HepG2 (cell line): Measurements from ENCODE around the gene TBC1D25. TPM values are rescaled to one million over a fixed set of nuclear protein-coding genes. Genes with fewer than 3 reads are reported as not detected.

ENCODE experiments used
- ATAC-seq: fragments of 200-7000 bp; cut with Tn5 transposase; 3 replicates; pipeline ENCODE4 v1.9.1; 2020; ENCODE audit warnings: mild to moderate bottlenecking, moderate library complexity
- BruUV-seq: library from RNA; stranded (reverse); fragments of 400-500 nt; replicated peaks from 2 replicates; lab custom pipeline; 2021; lab: Mats Ljungman, UMichigan
- CTCF ChIA-PET: fragments of 300-600 bp; formaldehyde crosslinking; extraction: SDS; loops from one replicate; lab custom pipeline; 2021; ENCODE audit warnings: low total read pairs, inconsistent platforms, low intra/inter-chr PET ratio; lab: Yijun Ruan, JAX
- POLR2A ChIA-PET: fragments of 350-600 bp; sonication (Branson Sonifier 250); formaldehyde crosslinking; loops from one replicate; lab custom pipeline; 2020; ENCODE audit warnings: antibody characterized with exemption, inconsistent platforms; lab: Yijun Ruan, JAX
- DNase-seq: peaks from one replicate; pipeline ENCODE4 v3.0.0-alpha.2; 2015; ENCODE audit warnings: low spot score
- FAIRE-seq: peaks from 3 replicates; lab custom pipeline; 2011; peaks lifted over from hg19 to GRCh38; lab: Jason Lieb, UNC
- H2AFZ ChIP-seq: one replicate; pipeline ENCODE4 v1.6.1; 2011; ENCODE audit warnings: low read length, inconsistent platforms
- H3K27ac ChIP-seq: fragments of 300-600 bp; 3 replicates; pipeline ENCODE4 v1.8.0; 2011; ENCODE audit warnings: mixed run types, mild to moderate bottlenecking, mixed read lengths, low read length, inconsistent platforms; ENCODE audit not compliant: insufficient read depth; ENCODE audit errors: extremely low read length
- H3K27me3 ChIP-seq, 2 experiments: fragments of 200-600 bp in 1 of 2; 2 replicates in 1 of 2; 3 replicates in 1 of 2; pipeline versions ENCODE4 v1.6.0 to v1.8.0; 2011; ENCODE audit warnings: low read length in 2 of 2, mild to moderate bottlenecking in 2 of 2, moderate library complexity in 2 of 2, inconsistent platforms in 1 of 2; ENCODE audit not compliant: insufficient read depth in 2 of 2, control insufficient read depth in 1 of 2
- H3K36me3 ChIP-seq, 2 experiments: fragments of 200-600 bp in 1 of 2; replicated peaks in 1 of 2; 2 replicates in 1 of 2; 3 replicates in 1 of 2; pipeline versions ENCODE4 v1.5.1 to v1.8.0; 2011; ENCODE audit warnings: low read length in 2 of 2, inconsistent platforms in 1 of 2; ENCODE audit not compliant: insufficient read depth in 2 of 2, control insufficient read depth in 1 of 2
- H3K4me1 ChIP-seq: 2 replicates; pipeline ENCODE4 v1.5.1; 2012; ENCODE audit warnings: low read length, inconsistent platforms; ENCODE audit not compliant: insufficient read depth
- H3K4me2 ChIP-seq: 2 replicates; pipeline ENCODE4 v1.6.0; 2011; ENCODE audit warnings: low read depth, low read length, inconsistent platforms
- H3K4me3 ChIP-seq, 3 experiments: fragments of 200-600 bp in 1 of 3; sonication (generic), shearing (Covaris generic) in 1 of 3; replicated peaks in 1 of 3; 2 replicates each; pipeline ENCODE4 v1.5.1; 2011 to 2016; ENCODE audit warnings: low read length in 3 of 3, inconsistent platforms in 2 of 3, low read depth in 2 of 3, mild to moderate bottlenecking in 2 of 3, control low read depth in 1 of 3, mixed read lengths in 1 of 3; ENCODE audit not compliant: insufficient read depth in 1 of 3
- H3K79me2 ChIP-seq: one replicate; pipeline ENCODE4 v1.6.1; 2011; ENCODE audit warnings: low read length, inconsistent platforms; ENCODE audit not compliant: insufficient read depth
- H3K9ac ChIP-seq: 2 replicates; pipeline ENCODE4 v1.6.0; 2011; ENCODE audit warnings: mild to moderate bottlenecking, low read depth, low read length, inconsistent platforms; ENCODE audit not compliant: insufficient read depth
- H3K9me3 ChIP-seq: 2 replicates; pipeline ENCODE4 v1.5.1; 2012; ENCODE audit warnings: mild to moderate bottlenecking, low read length
- H4K20me1 ChIP-seq: 2 replicates; pipeline ENCODE4 v1.6.0; 2011; ENCODE audit warnings: inconsistent platforms, mild to moderate bottlenecking, low read length, moderate library complexity; ENCODE audit not compliant: insufficient read depth
- CBX1 ChIP-seq: IDR thresholded peaks from one replicate; pipeline ENCODE4 v1.6.1; 2016; ENCODE audit warnings: antibody characterized with exemption, low read depth
- ETS1 ChIP-seq: sonication (generic); formaldehyde crosslinking; IDR thresholded peaks from 2 replicates; pipeline ENCODE4 v1.4.0; 2020; ENCODE audit warnings: missing genetic modification reagents
- GLMP ChIP-seq: sonication (generic); formaldehyde crosslinking; IDR thresholded peaks from 2 replicates; pipeline ENCODE4 v1.9.0; 2021; ENCODE audit warnings: missing genetic modification reagents, mild to moderate bottlenecking, borderline replicate concordance
- KLF13 ChIP-seq: sonication (generic); formaldehyde crosslinking; IDR thresholded peaks from 2 replicates; pipeline ENCODE4 v1.4.0; 2020; ENCODE audit warnings: mild to moderate bottlenecking, missing genetic modification reagents
- MBNL3 ChIP-seq: fragments of 250-450 bp; sonication (Bioruptor Pico); conservative IDR thresholded peaks from 2 replicates; pipeline ENCODE4 v1.8.0; 2022; ENCODE audit warnings: mild to moderate bottlenecking, inconsistent platforms
- MIER2 ChIP-seq: IDR thresholded peaks from 2 replicates; pipeline ENCODE4 v1.6.1; 2016; ENCODE audit warnings: missing biosample characterization, missing genetic modification reagents
- NFE2 ChIP-seq: sonication (generic); formaldehyde crosslinking; IDR thresholded peaks from 2 replicates; pipeline ENCODE4 v1.4.0; 2020; ENCODE audit warnings: missing genetic modification reagents
- NFRKB ChIP-seq: fragments of 450-650 bp; IDR thresholded peaks from 2 replicates; pipeline ENCODE4 v1.6.1; 2017
- SAFB2 ChIP-seq: sonication (generic); formaldehyde crosslinking; IDR thresholded peaks from 2 replicates; pipeline ENCODE4 v1.5.1; 2020; ENCODE audit warnings: missing genetic modification reagents, low read depth, mild to moderate bottlenecking, borderline replicate concordance
- SIN3B ChIP-seq: fragments of 150-350 bp; IDR thresholded peaks from 2 replicates; pipeline ENCODE4 v1.6.1; 2014; ENCODE audit warnings: low read length
- SP2 ChIP-seq: sonication (generic); formaldehyde crosslinking; IDR thresholded peaks from 2 replicates; pipeline ENCODE4 v1.5.1; 2020; ENCODE audit warnings: mild to moderate bottlenecking, missing genetic modification reagents
- THAP7 ChIP-seq: sonication (generic); formaldehyde crosslinking; IDR thresholded peaks from 2 replicates; pipeline ENCODE4 v1.8.1; 2023; ENCODE audit warnings: mild to moderate bottlenecking, missing genetic modification reagents
- ZBTB44 ChIP-seq: sonication (generic); formaldehyde crosslinking; IDR thresholded peaks from 2 replicates; pipeline ENCODE4 v1.4.0; 2020; ENCODE audit warnings: missing genetic modification reagents
- ZNF550 ChIP-seq: sonication (generic); formaldehyde crosslinking; IDR thresholded peaks from 2 replicates; pipeline ENCODE4 v1.4.0; 2020; ENCODE audit warnings: mild to moderate bottlenecking, missing genetic modification reagents, borderline replicate concordance
- ZNF747 ChIP-seq: sonication (generic); formaldehyde crosslinking; IDR thresholded peaks from 2 replicates; pipeline ENCODE4 v1.8.1; 2023; ENCODE audit warnings: missing genetic modification reagents, mild to moderate bottlenecking, borderline replicate concordance
- WGBS: methylation state at CpG from one replicate; pipeline ENCODE4 v1.1.6; 2017; ENCODE audit warnings: low lambda C conversion rate; 5-methylcytosine and 5-hydroxymethylcytosine counted together
- in situ Hi-C: cut with HindIII; loops from 2 replicates; pipeline ENCODE4 v1.10.0; 2017; ENCODE audit warnings: low pct_unique_long_range_greater_than_20kb; ENCODE audit not compliant: extremely low pct_ligation_motif_present
- intact Hi-C: fragments of 100-400 bp; cut with micrococcal nuclease; formaldehyde crosslinking; loops from one replicate; pipeline ENCODE4 v1.10.0; 2022; ENCODE audit not compliant: unreplicated experiment
- polyA plus RNA-seq, 8 experiments: library from polyadenylated mRNA; depleted of rRNA in 3 of 8; stranded (reverse) in 7 of 8; unstranded in 1 of 8; fragments of >200 nt; fragmentation: Illumina TruSeq in 4 of 8; extraction: Trizol in 4 of 8; gene quantifications; 2 replicates each; pipeline versions ENCODE4 v1.2.1 to v1.2.3, GENCODE V29; 2011 to 2016; ENCODE audit warnings: low read depth in 4 of 8, missing spikeins in 1 of 8, mixed read lengths in 1 of 8; ENCODE audit not compliant: insufficient read depth in 1 of 8
- total RNA-seq, 5 experiments: library from RNA; depleted of rRNA; stranded (reverse); fragments of >200 nt; fragmentation: Illumina TruSeq; extraction: Trizol; gene quantifications; 2 replicates each; pipeline ENCODE4 v1.2.3, GENCODE V29; 2016; ENCODE audit warnings: low read depth in 1 of 5
- TF ChIP-seq, protein P1 (sequence below): sonication (generic); formaldehyde crosslinking; IDR thresholded peaks from 2 replicates; pipeline ENCODE4 v1.4.0; 2020; ENCODE audit warnings: missing genetic modification reagents

TBC1D25 gene
- total and polyA plus RNA-seq, 2 of the 13 experiments (the other 11 are each of a cell fraction or from before 2014, with no cell fraction given), result 3.5 to 4.7 TPM

DNA sequence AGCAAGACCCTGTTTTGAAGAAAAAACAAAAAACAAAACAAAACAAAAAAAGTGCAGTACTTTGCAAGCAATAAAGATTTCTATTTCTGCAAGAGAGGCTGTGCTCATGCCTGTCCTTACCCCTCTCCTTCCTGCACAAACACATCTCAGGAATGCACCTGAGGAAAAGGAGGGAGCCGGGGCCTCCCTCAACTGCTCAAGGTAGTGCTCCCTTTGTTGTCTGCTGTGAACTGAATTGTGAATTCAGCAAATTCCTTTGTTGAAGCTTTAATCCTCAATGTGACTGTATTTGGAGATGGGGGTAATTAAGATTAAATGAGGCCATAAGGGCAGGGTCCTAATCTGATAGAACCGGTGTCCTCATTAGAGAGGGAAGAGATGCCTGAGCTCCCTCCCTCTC lies 49.6 kb upstream of the TBC1D25 start:
- H3K4me3 ChIP-seq, result no peak overlapping the region
- TF ChIP-seq NFRKB (no peak), NFE2 (CRISPR knock-in tag) (no peak), ZNF550 (CRISPR knock-in tag) (no peak), SIN3B (no peak), MIER2 (CRISPR knock-in tag) (no peak), MBNL3 (CRISPR knock-in tag) (no peak), ETS1 (no peak), ZBTB44 (CRISPR knock-in tag) (no peak), THAP7 (CRISPR knock-in tag) (no peak), SP2 (CRISPR knock-in tag) (no peak), KLF13 (CRISPR knock-in tag) (no peak), GLMP (CRISPR knock-in tag) (no peak), CBX1 (no peak), SAFB2 (no peak), ZNF747 (CRISPR knock-in tag) (no peak)
- TF ChIP-seq, protein P1, sequence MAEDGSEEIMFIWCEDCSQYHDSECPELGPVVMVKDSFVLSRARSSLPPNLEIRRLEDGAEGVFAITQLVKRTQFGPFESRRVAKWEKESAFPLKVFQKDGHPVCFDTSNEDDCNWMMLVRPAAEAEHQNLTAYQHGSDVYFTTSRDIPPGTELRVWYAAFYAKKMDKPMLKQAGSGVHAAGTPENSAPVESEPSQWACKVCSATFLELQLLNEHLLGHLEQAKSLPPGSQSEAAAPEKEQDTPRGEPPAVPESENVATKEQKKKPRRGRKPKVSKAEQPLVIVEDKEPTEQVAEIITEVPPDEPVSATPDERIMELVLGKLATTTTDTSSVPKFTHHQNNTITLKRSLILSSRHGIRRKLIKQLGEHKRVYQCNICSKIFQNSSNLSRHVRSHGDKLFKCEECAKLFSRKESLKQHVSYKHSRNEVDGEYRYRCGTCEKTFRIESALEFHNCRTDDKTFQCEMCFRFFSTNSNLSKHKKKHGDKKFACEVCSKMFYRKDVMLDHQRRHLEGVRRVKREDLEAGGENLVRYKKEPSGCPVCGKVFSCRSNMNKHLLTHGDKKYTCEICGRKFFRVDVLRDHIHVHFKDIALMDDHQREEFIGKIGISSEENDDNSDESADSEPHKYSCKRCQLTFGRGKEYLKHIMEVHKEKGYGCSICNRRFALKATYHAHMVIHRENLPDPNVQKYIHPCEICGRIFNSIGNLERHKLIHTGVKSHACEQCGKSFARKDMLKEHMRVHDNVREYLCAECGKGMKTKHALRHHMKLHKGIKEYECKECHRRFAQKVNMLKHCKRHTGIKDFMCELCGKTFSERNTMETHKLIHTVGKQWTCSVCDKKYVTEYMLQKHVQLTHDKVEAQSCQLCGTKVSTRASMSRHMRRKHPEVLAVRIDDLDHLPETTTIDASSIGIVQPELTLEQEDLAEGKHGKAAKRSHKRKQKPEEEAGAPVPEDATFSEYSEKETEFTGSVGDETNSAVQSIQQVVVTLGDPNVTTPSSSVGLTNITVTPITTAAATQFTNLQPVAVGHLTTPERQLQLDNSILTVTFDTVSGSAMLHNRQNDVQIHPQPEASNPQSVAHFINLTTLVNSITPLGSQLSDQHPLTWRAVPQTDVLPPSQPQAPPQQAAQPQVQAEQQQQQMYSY (CRISPR knock-in tag), result no peak
- WGBS, result 20% methylated on average over 2 of the region's 2 CpGs
- no peak overlapping the region for H3K4me2 ChIP-seq
- ChIA-PET CTCF (no interaction called here), POLR2A (no interaction called here)
- H4K20me1 ChIP-seq, result no peaks in the 10 kb centered on the region
- H3K9me3 ChIP-seq, result no peaks in the 10 kb centered on the region
- no peaks in the 10 kb centered on the region for H3K27me3 ChIP-seq
- H3K9ac ChIP-seq, result no peak overlapping the region
- intact Hi-C loops (loop anchor here (10.0 kb wide), 1 partner anchor 405 kb away; no protein-coding TSS in a partner anchor), in situ Hi-C loops (loop anchor here (5.0 kb wide), 1 partner anchor 408 kb away; no protein-coding TSS in a partner anchor)
- no peaks in the 10 kb centered on the region for H3K36me3 ChIP-seq
- ATAC-seq (no peak), FAIRE-seq (no peak), DNase-seq (no peak)
- no peak overlapping the region for H3K27ac ChIP-seq
- H2AFZ ChIP-seq, result no peak overlapping the region
- peaks cover 19% of the 10 kb centered on the region for H3K4me1 ChIP-seq
- H3K79me2 ChIP-seq, result no peaks in the 10 kb centered on the region
- BruUV-seq, result no TSS peak
